ENCODE data around the gene HOXD8. TPM values are rescaled to one million over a fixed set of nuclear protein-coding genes. Genes with fewer than 3 reads are reported as not detected.

The HOXD8 gene
- total and polyA plus RNA-seq, 4 donors: 0.34 to 1.6 (median 1.0) TPM

DNA sequence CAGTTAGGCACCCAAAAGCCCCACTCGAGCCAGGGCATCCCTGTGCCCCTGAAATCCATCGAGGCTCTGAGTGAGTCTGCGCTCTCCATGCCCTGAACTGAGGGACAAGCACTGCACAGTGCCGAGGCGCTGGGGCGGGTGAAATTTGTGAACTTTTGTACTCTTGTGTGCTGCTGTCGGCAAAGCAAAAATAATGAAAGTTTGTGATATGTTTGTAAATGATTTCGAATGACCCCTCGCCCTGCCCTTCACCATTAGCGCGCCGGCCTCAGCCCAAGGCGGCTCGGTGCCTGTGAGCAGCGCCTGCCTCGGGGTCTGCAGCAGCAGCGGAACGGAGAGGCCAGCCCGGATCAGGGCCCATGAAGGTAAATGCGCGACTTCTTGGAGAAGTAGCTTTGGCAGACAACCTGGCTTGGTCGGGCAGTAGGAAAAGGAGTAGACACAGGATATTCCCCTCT, 20.0 kb downstream of the HOXD8 start:
- H3K27ac ChIP-seq (ENCODE audit: low read depth in 1 of 2, low read length in 1 of 2): no peak overlapping the region
- H3K9me3 ChIP-seq (ENCODE audit: control insufficient read depth in 4 of 4, insufficient read depth in 3 of 4, low read length in 3 of 4): peaks cover 0 to 11% (median 0%) of the 10 kb centered on the region in 4 donors
- no peaks in the 10 kb centered on the region for H3K36me3 ChIP-seq (ENCODE audit: control insufficient read depth in 4 of 4, insufficient read depth in 4 of 4, low read length in 4 of 4)
- no peak overlapping the region for H3K4me3 ChIP-seq
- ATAC-seq (ENCODE audit: insufficient read depth, low FRiP score): no peak
- H3K27me3 ChIP-seq (ENCODE audit: control insufficient read depth in 3 of 3, insufficient read depth in 3 of 3, low read length in 2 of 3): peaks cover 32 to 97% (median 92%) of the 10 kb centered on the region in 3 donors
- WGBS, 2 donors: 13 to 20% methylated on average over 22 of the region's 22 CpGs
- no peak for TF ChIP-seq CTCF (IDR thresholded peaks at IDR 0.05; ENCODE audit: control extremely low read depth, extremely low read depth)
- DNase-seq: peak in 1 of 3 donors; percentile 8
- H3K4me1 ChIP-seq (ENCODE audit: control insufficient read depth in 5 of 5, insufficient read depth in 5 of 5, low read length in 5 of 5): peaks cover 0 to 7% (median 0%) of the 10 kb centered on the region in 5 donors
- H3K9ac ChIP-seq (ENCODE audit: insufficient read depth in 1 of 2, low read length in 2 of 2): no peak overlapping the region

GRCh38 chr2:176149939-176150583, 20.6 kb downstream of the HOXD8 start:
- H3K27me3 ChIP-seq (ENCODE audit: control insufficient read depth in 3 of 3, insufficient read depth in 3 of 3, low read length in 2 of 3): peaks cover 32 to 97% (median 92%) of the 10 kb centered on the region in 3 donors
- H3K4me3 ChIP-seq: no peak overlapping the region
- no peak overlapping the region for H3K27ac ChIP-seq (ENCODE audit: low read depth in 1 of 2, low read length in 1 of 2)
- peaks cover 0 to 12% (median 0%) of the 10 kb centered on the region in 4 donors for H3K9me3 ChIP-seq (ENCODE audit: control insufficient read depth in 4 of 4, insufficient read depth in 3 of 4, low read length in 3 of 4)
- ATAC-seq (ENCODE audit: insufficient read depth, low FRiP score): no peak
- H3K4me1 ChIP-seq (ENCODE audit: control insufficient read depth in 5 of 5, insufficient read depth in 5 of 5, low read length in 5 of 5): peaks cover 0 to 7% (median 0%) of the 10 kb centered on the region in 5 donors
- no peak for TF ChIP-seq CTCF (IDR thresholded peaks at IDR 0.05; ENCODE audit: control extremely low read depth, extremely low read depth)
- no peak overlapping the region for H3K9ac ChIP-seq (ENCODE audit: insufficient read depth in 1 of 2, low read length in 2 of 2)
- 21 to 23% methylated on average over 24 of the region's 24 CpGs for WGBS, 2 donors
- no peaks in the 10 kb centered on the region for H3K36me3 ChIP-seq (ENCODE audit: control insufficient read depth in 4 of 4, insufficient read depth in 4 of 4, low read length in 4 of 4)
- DNase-seq: peak in 1 of 3 donors; percentile 7

GRCh38 chr2:176150584-176151441, 21.3 kb downstream of the HOXD8 start:
- DNase-seq: no peak
- TF ChIP-seq CTCF (IDR thresholded peaks at IDR 0.05; ENCODE audit: control extremely low read depth, extremely low read depth): no peak
- no peak for ATAC-seq (ENCODE audit: insufficient read depth, low FRiP score)
- Histone ChIP-seq H3K9ac (ENCODE audit: insufficient read depth in 1 of 2, low read length in 2 of 2) (no peak overlapping the region), H3K4me3 (no peak overlapping the region), H3K4me1 (ENCODE audit: control insufficient read depth in 5 of 5, insufficient read depth in 5 of 5, low read length in 5 of 5) (peaks cover 0 to 7% (median 0%) of the 10 kb centered on the region in 5 donors), H3K9me3 (ENCODE audit: control insufficient read depth in 4 of 4, insufficient read depth in 3 of 4, low read length in 3 of 4) (peaks cover 0 to 12% (median 0%) of the 10 kb centered on the region in 4 donors), H3K27ac (ENCODE audit: low read depth in 1 of 2, low read length in 1 of 2) (no peak overlapping the region), H3K27me3 (ENCODE audit: control insufficient read depth in 3 of 3, insufficient read depth in 3 of 3, low read length in 2 of 3) (peaks cover 38 to 97% (median 92%) of the 10 kb centered on the region in 3 donors), H3K36me3 (ENCODE audit: control insufficient read depth in 4 of 4, insufficient read depth in 4 of 4, low read length in 4 of 4) (no peaks in the 10 kb centered on the region)
- 29 to 32% methylated on average over 14 of the region's 14 CpGs for WGBS, 2 donors

All from lung (tissue), 12 donors.